Germinal center (tissue), 1 donor: ENCODE data around the gene ZNF311.
"Not testable (repeated sequence)": the region's sequence is repeated elsewhere in the genome, so short reads cannot be mapped to it uniquely, and the experiment has no call there.

Experiments used
- DNase-seq: peaks from one replicate; pipeline ENCODE4 v3.0.0; 2012; ENCODE audit warnings: mixed read lengths, low spot score

ZNF311 gene

DNA sequence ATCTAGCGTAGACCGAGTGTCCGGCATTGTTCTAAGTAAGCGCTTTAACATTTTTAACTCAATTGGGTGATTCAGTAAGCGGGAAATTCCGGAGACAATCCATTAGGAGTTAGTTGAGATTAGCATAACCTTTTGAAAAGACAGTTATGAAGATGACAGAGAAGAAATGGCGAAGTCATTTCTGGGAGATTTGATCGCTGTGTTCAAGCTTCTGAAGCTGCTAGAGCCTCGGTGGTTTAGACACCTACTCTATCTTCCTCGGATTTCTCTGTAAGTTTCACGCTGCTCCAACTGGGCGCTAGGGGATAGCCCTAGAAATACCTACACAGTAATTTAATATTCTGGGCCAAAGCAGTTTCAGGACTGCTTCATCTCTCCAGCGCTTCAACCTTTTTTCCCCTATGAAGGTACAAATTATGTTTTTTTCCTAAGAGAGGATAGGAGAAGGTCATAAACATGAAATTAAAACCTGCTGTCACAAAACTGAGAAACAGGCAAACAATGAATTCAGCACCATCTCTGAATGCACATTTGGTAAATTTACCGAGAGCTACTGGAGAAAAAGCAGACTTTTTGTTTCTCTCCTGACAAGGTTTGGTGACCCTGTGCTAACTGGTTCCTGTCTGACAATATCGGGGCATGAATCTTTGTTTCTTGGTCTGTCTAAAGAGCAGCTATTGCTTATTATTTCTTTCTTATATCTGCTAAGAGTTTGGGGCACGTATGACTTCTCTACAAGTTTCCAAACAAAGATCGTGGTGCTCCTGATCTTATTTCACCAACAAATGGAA, 22.4 kb downstream of the ZNF311 start:
- DNase-seq = peak; percentile 18

DNA sequence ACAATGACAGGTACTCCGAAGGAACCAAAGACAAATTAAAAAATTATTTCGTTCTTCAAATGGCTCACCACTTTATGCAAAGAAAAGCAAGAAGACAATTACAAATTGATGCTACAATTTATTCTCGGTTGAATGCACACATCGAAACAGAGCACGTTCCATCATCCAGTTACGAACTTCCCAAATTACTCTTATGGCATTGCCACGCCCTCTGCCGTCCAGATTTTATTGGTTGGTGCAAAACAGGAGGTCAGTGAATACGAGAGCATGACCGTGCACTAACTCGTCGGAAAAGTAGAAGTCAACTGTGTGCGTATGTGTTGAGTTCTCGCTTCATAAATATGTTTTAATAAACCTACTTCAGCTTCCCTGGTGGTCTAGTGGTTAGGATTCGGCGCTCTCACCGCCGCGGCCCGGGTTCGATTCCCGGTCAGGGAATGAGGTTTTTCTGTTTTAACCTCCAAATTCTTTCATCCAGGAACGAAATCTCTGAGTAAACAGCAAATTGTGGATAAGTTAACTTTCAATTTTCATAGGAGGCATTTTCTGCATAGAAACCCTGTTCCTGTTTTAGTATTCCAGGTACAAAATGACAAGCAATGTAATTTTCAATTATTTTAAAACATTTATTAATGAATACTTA, 23.2 kb downstream of the ZNF311 start:
- DNase-seq = peak; percentile 69

GRCh38 chr6:28981431-28981832, 23.7 kb downstream of the ZNF311 start:
- DNase-seq = peak; percentile 36

- peak; percentile 71 for DNase-seq
Measured at GRCh38 chr6:28980852-28981430, 24.2 kb downstream of the ZNF311 start.

DNA sequence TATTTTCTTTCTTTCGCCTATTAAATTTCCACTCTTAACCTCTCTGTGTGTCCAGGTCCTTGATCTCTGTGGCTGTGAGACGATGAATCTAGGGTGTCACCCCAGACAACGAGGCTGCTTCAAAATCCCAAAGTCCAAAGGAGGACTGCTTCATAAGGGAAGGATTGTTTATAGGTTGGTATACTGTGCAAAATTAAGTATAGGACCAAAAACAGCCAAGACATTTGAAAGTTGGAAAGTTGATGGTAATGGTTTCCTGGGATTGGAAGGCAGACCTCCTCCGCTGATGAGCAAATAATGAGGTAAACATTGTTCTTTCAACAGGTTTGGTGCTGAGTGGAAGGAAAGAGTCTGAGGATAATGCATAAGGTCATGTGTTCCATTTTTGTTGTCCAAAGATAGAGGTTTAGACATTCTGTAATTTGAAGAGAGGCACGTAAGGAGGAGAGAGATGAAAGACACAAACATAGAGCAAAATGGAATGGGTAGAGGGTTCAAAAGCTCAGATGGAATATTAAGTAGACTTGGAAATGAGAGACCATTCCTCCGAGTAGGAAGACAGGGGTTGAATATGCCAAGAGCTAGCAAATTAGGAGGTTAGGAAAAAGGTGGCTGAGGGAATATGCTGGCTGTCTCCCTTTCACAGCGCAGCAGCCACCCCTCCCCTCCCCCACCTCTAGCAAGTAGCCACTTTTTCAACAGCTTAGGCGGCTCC, 24.8 kb downstream of the ZNF311 start:
- DNase-seq = no peak

GRCh38 chr6:28979679-28980078, 25.4 kb downstream of the ZNF311 start:
- DNase-seq = no peak

DNA sequence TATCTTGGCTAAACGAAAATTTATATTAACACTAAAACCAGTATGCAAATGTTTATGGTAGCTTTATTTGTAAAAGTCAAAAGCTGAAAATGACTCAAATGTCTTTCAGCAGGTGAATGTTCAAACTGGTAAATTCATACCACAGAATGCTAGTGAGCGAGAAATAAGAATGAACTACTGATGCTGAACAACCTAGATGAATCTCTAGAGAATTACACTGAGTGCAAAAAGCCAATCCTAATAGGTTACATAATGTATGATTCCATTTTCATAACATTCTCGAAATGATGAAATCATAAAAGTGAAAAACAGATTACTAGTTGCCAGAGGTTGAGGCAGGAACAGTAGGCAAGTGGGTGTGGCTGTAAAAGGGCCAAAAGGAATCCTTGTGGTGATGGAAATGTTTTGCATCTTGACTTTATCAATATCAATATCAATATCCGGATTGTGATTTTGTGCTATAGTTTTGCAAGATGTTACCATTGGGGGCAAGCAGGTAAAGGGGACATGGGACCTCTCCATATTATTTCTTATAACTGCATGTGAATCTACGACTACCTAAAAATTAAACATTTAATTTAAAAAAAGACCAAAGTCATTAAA, 26.1 kb downstream of the ZNF311 start:
- no peak for DNase-seq

GRCh38 chr6:28978133-28978491, 27.0 kb downstream of the ZNF311 start:
- no peak for DNase-seq

DNA sequence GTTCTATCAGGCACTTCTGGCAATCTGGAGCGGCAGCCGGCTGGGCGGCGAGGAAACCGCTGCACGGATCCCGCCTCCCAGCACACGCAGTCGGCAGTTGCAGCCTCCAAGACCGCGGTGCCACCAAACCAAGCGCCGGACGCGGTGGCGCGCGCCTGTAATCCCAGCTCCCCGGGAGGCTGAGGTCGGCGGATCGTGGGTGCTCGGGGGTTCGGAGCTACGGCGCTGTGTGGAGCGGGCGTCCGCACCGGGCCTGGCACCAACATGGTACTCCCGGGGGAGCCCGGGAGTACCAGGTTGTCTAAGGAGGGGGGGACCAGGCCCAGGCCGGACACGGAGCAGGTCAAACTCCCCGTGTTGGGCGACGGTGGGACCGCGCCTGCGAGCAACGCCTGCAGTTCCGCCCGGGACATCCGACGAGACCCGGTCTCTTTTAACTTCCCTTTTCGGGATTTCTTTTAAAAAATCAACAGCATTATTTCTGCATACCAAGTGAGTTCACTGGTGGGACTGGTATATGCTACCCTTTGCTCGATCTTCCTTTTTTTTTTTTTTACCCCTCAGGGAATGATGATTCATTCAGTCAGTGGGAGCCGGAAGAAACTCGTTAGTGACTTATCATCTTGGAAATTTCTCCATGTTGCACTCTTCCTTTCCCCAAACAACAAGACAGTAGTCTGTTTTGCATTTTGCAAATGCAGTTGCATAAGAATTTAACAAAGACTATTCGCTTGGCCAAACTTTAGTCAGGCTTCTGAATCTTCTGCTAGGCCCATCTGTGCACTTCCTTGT, 27.6 kb downstream of the ZNF311 start:
- peak; percentile 18 for DNase-seq

GRCh38 chr6:28976677-28977076, 28.4 kb downstream of the ZNF311 start:
- no peak for DNase-seq

- no peak for DNase-seq
Measured at GRCh38 chr6:28974505-28974904, 30.6 kb downstream of the ZNF311 start.

DNA sequence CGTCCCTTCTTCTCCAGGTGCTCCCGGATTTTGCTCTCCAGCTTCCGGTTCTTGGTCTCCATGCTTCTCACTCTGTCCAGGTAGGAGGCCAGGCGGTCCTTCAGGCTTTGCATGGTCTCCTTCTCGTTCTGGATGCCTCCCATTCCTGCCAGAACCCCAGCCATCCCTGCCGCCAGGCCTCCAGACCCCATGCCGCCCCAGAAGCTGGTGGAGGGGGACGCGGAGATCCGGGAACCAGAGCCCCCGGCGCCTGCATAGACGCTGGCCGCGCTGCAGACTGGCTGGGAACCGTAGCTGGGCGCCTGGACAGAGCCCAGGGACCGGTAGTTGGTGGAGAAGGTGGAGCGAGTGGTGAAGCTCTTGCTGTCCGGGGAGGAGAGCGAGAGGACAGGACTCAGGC, 35.1 kb downstream of the ZNF311 start:
- DNase-seq = not testable (repeated sequence)

DNA sequence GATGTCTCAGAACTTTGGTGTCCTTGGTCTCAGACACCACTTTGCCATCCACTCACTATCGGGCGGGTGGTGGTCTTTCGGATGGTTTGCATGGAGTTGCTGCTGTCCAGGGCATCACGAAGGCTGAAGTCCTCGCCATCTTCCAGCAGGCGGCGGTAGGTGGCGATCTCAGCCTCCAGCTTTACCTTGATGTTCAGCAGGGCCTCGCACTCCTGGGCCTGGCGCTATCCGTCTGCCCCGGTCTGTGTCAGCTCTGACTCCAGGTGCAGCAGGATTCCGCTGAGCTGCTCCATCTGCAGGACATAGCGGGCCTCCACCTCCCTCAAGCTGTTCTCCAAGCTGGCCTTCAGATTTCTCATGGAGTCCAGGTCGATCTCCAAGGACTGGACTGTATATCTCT, 36.0 kb downstream of the ZNF311 start:
- no peak for DNase-seq

- DNase-seq = no peak
Measured at GRCh38 chr6:28968476-28968875, 36.6 kb downstream of the ZNF311 start.

DNA sequence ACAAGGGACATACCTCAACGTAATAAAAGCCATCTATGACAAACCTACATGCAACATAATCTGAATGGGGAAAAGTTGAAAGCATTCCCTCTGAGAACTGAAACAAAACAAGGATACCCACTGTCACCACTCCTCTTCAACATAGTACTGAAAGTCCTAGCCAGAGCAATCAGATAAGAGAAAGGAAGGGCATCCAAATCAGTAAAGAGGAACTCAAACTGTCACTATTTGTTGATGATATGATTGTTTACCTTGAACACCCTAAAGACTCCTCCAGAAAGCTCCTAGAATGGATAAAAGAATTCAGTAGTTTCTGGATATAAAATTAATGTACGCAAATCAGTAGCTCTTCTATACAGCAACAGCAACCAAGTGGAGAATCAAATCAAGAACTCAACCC, 39.4 kb downstream of the ZNF311 start:
- DNase-seq = no peak

DNA sequence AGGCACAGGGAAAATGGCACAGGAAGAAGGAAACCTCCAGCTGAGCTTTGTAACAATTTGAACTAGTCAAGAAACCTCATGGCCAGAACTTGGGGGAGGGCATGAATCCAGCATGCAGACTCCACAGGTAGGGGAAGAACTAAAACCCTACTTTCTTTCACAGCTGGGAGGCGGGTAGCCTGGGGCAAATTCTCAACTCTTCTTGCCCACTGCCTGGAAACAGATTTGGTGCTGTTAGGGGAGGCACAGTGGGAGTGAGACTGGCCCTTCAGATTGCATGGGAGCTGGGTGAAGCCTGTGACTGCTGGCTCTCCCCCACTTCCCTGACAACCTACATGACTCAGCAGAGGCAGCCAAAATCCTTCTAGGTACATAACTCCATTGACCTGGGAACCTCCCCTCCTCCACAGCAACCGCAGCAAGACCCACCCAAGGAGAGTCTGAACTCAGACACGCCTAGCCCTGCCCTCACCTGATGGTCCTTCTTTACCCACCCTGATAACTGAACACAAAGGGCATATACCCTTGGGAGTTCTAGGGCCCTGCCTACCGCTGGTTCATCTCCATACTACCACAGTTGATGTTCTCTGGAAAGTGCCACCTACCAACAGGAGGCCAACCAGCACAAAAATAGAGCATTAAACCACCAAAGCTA, 44.1 kb downstream of the ZNF311 start:
- no peak for DNase-seq

- not testable (repeated sequence) for DNase-seq
Measured at GRCh38 chr6:28958561-28959243, 46.4 kb downstream of the ZNF311 start.

DNA sequence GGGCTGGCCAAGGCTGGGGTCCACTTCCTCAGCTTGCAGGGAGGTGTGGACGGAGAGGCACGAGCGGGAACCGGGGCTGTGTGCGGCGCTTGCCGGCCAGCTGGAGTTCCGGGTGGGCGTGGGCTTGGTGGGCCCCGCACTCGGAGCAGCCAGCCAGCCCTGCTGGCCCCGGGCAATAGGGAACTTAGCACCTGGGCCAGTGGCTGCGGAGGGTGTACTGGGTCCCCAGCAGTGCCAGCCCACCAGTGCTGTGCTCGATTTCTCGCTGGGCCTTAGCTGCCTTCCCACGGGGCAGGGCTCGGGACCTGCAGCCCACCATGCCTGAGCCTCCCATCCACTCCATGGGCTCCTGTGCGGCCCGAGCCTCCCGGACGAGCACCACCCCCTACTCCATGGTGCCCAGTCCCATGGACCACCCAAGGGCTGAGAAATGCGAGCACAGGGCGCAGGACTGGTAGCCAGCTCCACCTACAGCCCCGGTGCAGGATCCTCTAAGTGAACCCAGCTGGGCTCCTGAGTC, 47.3 kb downstream of the ZNF311 start:
- not testable (repeated sequence) for DNase-seq

GRCh38 chr6:28956331-28956730, 48.8 kb downstream of the ZNF311 start:
- no peak for DNase-seq
